Trophoblast cell (in vitro differentiated cells and primary cell): ENCODE measurements around the gene MINDY1.

Source experiments
- DNase-seq, 2 donors: peaks; one replicate each; pipeline ENCODE4 v3.0.0-alpha.2; 2016
- H2AFZ ChIP-seq: 2 replicates; pipeline ENCODE4 v1.6.1; 2013; ENCODE audit warnings: low read length, moderate library complexity, mild to moderate bottlenecking; ENCODE audit not compliant: insufficient read depth, poor library complexity
- H2AK5ac ChIP-seq: 2 replicates; pipeline ENCODE4 v1.6.1; 2013; ENCODE audit warnings: mild to moderate bottlenecking, low read length
- H2BK120ac ChIP-seq: 2 replicates; pipeline ENCODE4 v1.6.1; 2013; ENCODE audit warnings: low read length, mild to moderate bottlenecking, moderate library complexity; ENCODE audit not compliant: insufficient read depth, poor library complexity
- H2BK12ac ChIP-seq: 2 replicates; pipeline ENCODE4 v1.6.1; 2013; ENCODE audit warnings: mild to moderate bottlenecking, low read length, moderate library complexity
- H2BK5ac ChIP-seq: 2 replicates; pipeline ENCODE4 v1.6.1; 2013; ENCODE audit warnings: low read length, low read depth, moderate library complexity, mild to moderate bottlenecking; ENCODE audit not compliant: poor library complexity
- H3K14ac ChIP-seq: 2 replicates; pipeline ENCODE4 v1.6.1; 2013; ENCODE audit warnings: mild to moderate bottlenecking, low read length
- H3K18ac ChIP-seq: 2 replicates; pipeline ENCODE4 v1.6.1; 2013; ENCODE audit warnings: mild to moderate bottlenecking, low read length
- H3K23ac ChIP-seq: 2 replicates; pipeline ENCODE4 v1.6.1; 2013; ENCODE audit warnings: low read length
- H3K27ac ChIP-seq: 2 replicates; pipeline ENCODE4 v1.5.1; 2013; ENCODE audit warnings: low read depth, mild to moderate bottlenecking, inconsistent platforms, low read length, moderate library complexity
- H3K27me3 ChIP-seq: 2 replicates; pipeline ENCODE4 v1.6.1; 2013; ENCODE audit warnings: inconsistent platforms, mild to moderate bottlenecking, low read length, moderate library complexity; ENCODE audit not compliant: insufficient read depth
- H3K36me3 ChIP-seq, 2 experiments: 1 replicate in 1 of 2; 2 replicates in 1 of 2; pipeline ENCODE4 v1.6.1; 2013; ENCODE audit warnings: low read length in 2 of 2, mild to moderate bottlenecking in 2 of 2, moderate library complexity in 1 of 2; ENCODE audit not compliant: insufficient read depth in 2 of 2, control insufficient read depth in 1 of 2
- H3K4ac ChIP-seq: 2 replicates; pipeline ENCODE4 v1.6.1; 2013; ENCODE audit warnings: low read depth, mild to moderate bottlenecking, low read length, moderate library complexity
- H3K4me1 ChIP-seq, 2 experiments: 1 replicate in 1 of 2; 2 replicates in 1 of 2; pipeline ENCODE4 v1.6.1; 2013; ENCODE audit warnings: low read length in 2 of 2, mild to moderate bottlenecking in 2 of 2, moderate library complexity in 1 of 2; ENCODE audit not compliant: insufficient read depth in 2 of 2, control insufficient read depth in 1 of 2
- H3K4me2 ChIP-seq: 2 replicates; pipeline ENCODE4 v1.6.1; 2013; ENCODE audit warnings: inconsistent platforms, mild to moderate bottlenecking, low read length, moderate library complexity
- H3K4me3 ChIP-seq: 2 replicates; pipeline ENCODE4 v1.5.1; 2013; ENCODE audit warnings: mild to moderate bottlenecking, low read depth, low read length, inconsistent platforms
- H3K79me1 ChIP-seq: one replicate; pipeline ENCODE4 v1.6.1; 2013; ENCODE audit warnings: low read length
- H3K79me2 ChIP-seq: 2 replicates; pipeline ENCODE4 v1.6.1; 2013; ENCODE audit warnings: low read length, mild to moderate bottlenecking; ENCODE audit not compliant: control insufficient read depth, insufficient read depth, poor library complexity
- H3K9ac ChIP-seq: 2 replicates; pipeline ENCODE4 v1.6.1; 2013; ENCODE audit warnings: mild to moderate bottlenecking, low read length
- H3K9me3 ChIP-seq: 2 replicates; pipeline ENCODE4 v1.6.1; 2013; ENCODE audit warnings: low read depth, mild to moderate bottlenecking, control low read depth, inconsistent platforms, low read length; ENCODE audit not compliant: insufficient read depth
- H4K12ac ChIP-seq: 2 replicates; pipeline ENCODE4 v1.6.1; 2013; ENCODE audit warnings: low read depth, mild to moderate bottlenecking, low read length, moderate library complexity
- H4K8ac ChIP-seq: 2 replicates; pipeline ENCODE4 v1.6.1; 2013; ENCODE audit warnings: low read depth, mild to moderate bottlenecking, low read length, moderate library complexity
- H4K91ac ChIP-seq: one replicate; pipeline ENCODE4 v1.6.1; 2013; ENCODE audit warnings: low read depth, mild to moderate bottlenecking, low read length, moderate library complexity
- WGBS: extraction: QIAGEN DNeasy Blood & Tissue Kit; methylation state at CpG from one replicate; pipeline ENCODE4 v1.1.7; 2013; ENCODE audit warnings: missing lambda C conversion rate; ENCODE audit not compliant: insufficient read length, insufficient coverage; ENCODE audit errors: extremely low coverage; 5-methylcytosine and 5-hydroxymethylcytosine counted together

The MINDY1 gene

GRCh38 chr1:150963321-150964163, 43.2 kb downstream of the MINDY1 start:
- WGBS, result no CpG with 5 or more reads among the region's 10 CpGs

GRCh38 chr1:150961756-150962155, 44.9 kb downstream of the MINDY1 start:
- no peak overlapping the region for H4K12ac ChIP-seq
- no peaks in the 10 kb centered on the region for H3K27me3 ChIP-seq
- H2AK5ac ChIP-seq, result no peak overlapping the region
- H3K9me3 ChIP-seq, result no peaks in the 10 kb centered on the region
- H3K9ac ChIP-seq, result no peak overlapping the region
- H2BK12ac ChIP-seq, result no peak overlapping the region
- H3K79me1 ChIP-seq, result no peaks in the 10 kb centered on the region
- H2BK5ac ChIP-seq, result no peak overlapping the region
- no peak overlapping the region for H3K4me3 ChIP-seq
- no peak overlapping the region for H3K18ac ChIP-seq
- no peak overlapping the region for H3K23ac ChIP-seq
- no peak overlapping the region for H3K4me2 ChIP-seq
- H2AFZ ChIP-seq, result no peak overlapping the region
- no CpG with 5 or more reads among the region's 4 CpGs for WGBS
- H4K8ac ChIP-seq, result no peak overlapping the region
- H4K91ac ChIP-seq, result no peak overlapping the region
- H3K14ac ChIP-seq, result no peak overlapping the region
- no peak overlapping the region for H3K27ac ChIP-seq
- H3K36me3 ChIP-seq, result peaks cover 39 to 52% of the 10 kb centered on the region in 2 experiments
- no peak for DNase-seq
- H3K4me1 ChIP-seq, result peaks cover 12 to 19% of the 10 kb centered on the region in 2 experiments
- no peaks in the 10 kb centered on the region for H3K79me2 ChIP-seq
- H2BK120ac ChIP-seq, result no peak overlapping the region
- no peak overlapping the region for H3K4ac ChIP-seq

More at GRCh38 chr1:150963321-150964163, 43.2 kb downstream of the MINDY1 start:
- H3K79me1 ChIP-seq, result no peaks in the 10 kb centered on the region
- no peak overlapping the region for H3K18ac ChIP-seq
- H3K4me1 ChIP-seq, result peaks cover 12 to 19% of the 10 kb centered on the region in 2 experiments
- H4K12ac ChIP-seq, result no peak overlapping the region
- H2BK12ac ChIP-seq, result no peak overlapping the region
- no peak overlapping the region for H4K8ac ChIP-seq
- H3K4ac ChIP-seq, result no peak overlapping the region
- no peak overlapping the region for H3K23ac ChIP-seq
- peak overlapping the region; percentile 3 for H3K27ac ChIP-seq
- no peaks in the 10 kb centered on the region for H3K9me3 ChIP-seq
- no peaks in the 10 kb centered on the region for H3K79me2 ChIP-seq
- H2BK5ac ChIP-seq, result no peak overlapping the region
- H3K4me3 ChIP-seq, result no peak overlapping the region
- no peak overlapping the region for H2AK5ac ChIP-seq
- no peak overlapping the region for H4K91ac ChIP-seq
- H3K9ac ChIP-seq, result no peak overlapping the region
- no peak overlapping the region for H2BK120ac ChIP-seq
- H3K36me3 ChIP-seq, result peaks cover 48 to 66% of the 10 kb centered on the region in 2 experiments
- no peak for DNase-seq
- no peak overlapping the region for H3K14ac ChIP-seq
- no peak overlapping the region for H3K4me2 ChIP-seq
- H2AFZ ChIP-seq, result no peak overlapping the region
- no peaks in the 10 kb centered on the region for H3K27me3 ChIP-seq

- H4K91ac ChIP-seq, result no peak overlapping the region
- no peak overlapping the region for H2BK120ac ChIP-seq
- H3K9ac ChIP-seq, result no peak overlapping the region
- H3K18ac ChIP-seq, result no peak overlapping the region
- no peaks in the 10 kb centered on the region for H3K27me3 ChIP-seq
- no peak overlapping the region for H2BK5ac ChIP-seq
- no peak overlapping the region for H2AK5ac ChIP-seq
- no peaks in the 10 kb centered on the region for H3K79me1 ChIP-seq
- H3K4ac ChIP-seq, result no peak overlapping the region
- no peak overlapping the region for H2BK12ac ChIP-seq
- no peaks in the 10 kb centered on the region for H3K79me2 ChIP-seq
- H2AFZ ChIP-seq, result no peak overlapping the region
- H3K23ac ChIP-seq, result no peak overlapping the region
- no peak for DNase-seq
- H4K12ac ChIP-seq, result no peak overlapping the region
- H3K9me3 ChIP-seq, result no peaks in the 10 kb centered on the region
- no peak overlapping the region for H3K14ac ChIP-seq
- H3K4me1 ChIP-seq, result peaks cover 12 to 19% of the 10 kb centered on the region in 2 experiments
- no peak overlapping the region for H3K27ac ChIP-seq
- H4K8ac ChIP-seq, result no peak overlapping the region
- peaks cover 33 to 41% of the 10 kb centered on the region in 2 experiments for H3K36me3 ChIP-seq
- no CpG with 5 or more reads among the region's 7 CpGs for WGBS
- H3K4me3 ChIP-seq, result no peak overlapping the region
- no peak overlapping the region for H3K4me2 ChIP-seq
Observed at GRCh38 chr1:150960646-150961045, 46.1 kb downstream of the MINDY1 start.

GRCh38 chr1:150957666-150958065, 49.0 kb downstream of the MINDY1 start:
- no peak overlapping the region for H2AK5ac ChIP-seq
- no peaks in the 10 kb centered on the region for H3K79me1 ChIP-seq
- H2AFZ ChIP-seq, result no peak overlapping the region
- no peak overlapping the region for H3K4ac ChIP-seq
- no CpG with 5 or more reads among the region's 11 CpGs for WGBS
- peaks cover 28 to 32% of the 10 kb centered on the region in 2 experiments for H3K36me3 ChIP-seq
- no peak overlapping the region for H3K23ac ChIP-seq
- no peak overlapping the region for H3K14ac ChIP-seq
- no peak overlapping the region for H4K8ac ChIP-seq
- no peaks in the 10 kb centered on the region for H3K9me3 ChIP-seq
- no peak overlapping the region for H4K91ac ChIP-seq
- no peak overlapping the region for H2BK5ac ChIP-seq
- H3K27ac ChIP-seq, result no peak overlapping the region
- no peak overlapping the region for H3K4me2 ChIP-seq
- no peak overlapping the region for H3K4me3 ChIP-seq
- H3K4me1 ChIP-seq, result peaks cover 6 to 8% of the 10 kb centered on the region in 2 experiments
- no peak overlapping the region for H2BK120ac ChIP-seq
- DNase-seq, result no peak
- no peak overlapping the region for H4K12ac ChIP-seq
- H3K79me2 ChIP-seq, result no peaks in the 10 kb centered on the region
- no peak overlapping the region for H3K9ac ChIP-seq
- no peak overlapping the region for H2BK12ac ChIP-seq
- H3K27me3 ChIP-seq, result no peaks in the 10 kb centered on the region
- no peak overlapping the region for H3K18ac ChIP-seq
